GM21423 (cell line): ENCODE data around the gene STK25.
A peak's percentile ranks its signal among the peaks of the same experiment; 100 is the strongest.
"Not testable (repeated sequence)": the region's sequence is repeated elsewhere in the genome, so short reads cannot be mapped to it uniquely, and the experiment has no call there.

Source experiments
- ATAC-seq: cut with Tn5 transposase; IDR thresholded peaks from one replicate; pipeline ENCODE4 v1.9.1; 2021; ENCODE audit warnings: mild to moderate bottlenecking, moderate library complexity; ENCODE audit not compliant: unreplicated experiment

Gene STK25

GRCh38 chr2:241467777-241468475 lies 40.5 kb downstream of the STK25 start:
- ATAC-seq, result no peak

DNA sequence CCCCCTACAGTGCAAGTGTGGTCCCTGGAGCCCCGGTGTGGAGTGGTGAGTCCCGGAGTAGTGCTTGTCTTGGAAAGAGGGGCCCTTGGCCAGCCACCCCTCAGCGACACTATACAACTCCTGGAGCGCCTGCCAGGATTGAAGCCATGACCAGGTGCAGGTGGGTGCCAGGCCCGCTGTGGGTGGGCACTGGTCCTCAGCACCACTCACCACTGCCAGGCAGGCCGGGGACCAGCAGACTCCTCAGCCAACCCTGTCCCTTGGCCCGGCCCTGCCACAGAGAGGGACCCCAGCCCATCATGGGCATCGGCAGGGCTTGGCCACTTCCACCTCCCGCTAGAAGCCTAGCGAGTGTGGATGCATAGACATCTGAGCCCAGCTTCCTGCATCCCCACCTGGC lies 42.2 kb downstream of the STK25 start:
- no peak for ATAC-seq

- ATAC-seq, result no peak
These were observed 42.8 kb downstream of the STK25 start for GRCh38 chr2:241465543-241465942.

DNA sequence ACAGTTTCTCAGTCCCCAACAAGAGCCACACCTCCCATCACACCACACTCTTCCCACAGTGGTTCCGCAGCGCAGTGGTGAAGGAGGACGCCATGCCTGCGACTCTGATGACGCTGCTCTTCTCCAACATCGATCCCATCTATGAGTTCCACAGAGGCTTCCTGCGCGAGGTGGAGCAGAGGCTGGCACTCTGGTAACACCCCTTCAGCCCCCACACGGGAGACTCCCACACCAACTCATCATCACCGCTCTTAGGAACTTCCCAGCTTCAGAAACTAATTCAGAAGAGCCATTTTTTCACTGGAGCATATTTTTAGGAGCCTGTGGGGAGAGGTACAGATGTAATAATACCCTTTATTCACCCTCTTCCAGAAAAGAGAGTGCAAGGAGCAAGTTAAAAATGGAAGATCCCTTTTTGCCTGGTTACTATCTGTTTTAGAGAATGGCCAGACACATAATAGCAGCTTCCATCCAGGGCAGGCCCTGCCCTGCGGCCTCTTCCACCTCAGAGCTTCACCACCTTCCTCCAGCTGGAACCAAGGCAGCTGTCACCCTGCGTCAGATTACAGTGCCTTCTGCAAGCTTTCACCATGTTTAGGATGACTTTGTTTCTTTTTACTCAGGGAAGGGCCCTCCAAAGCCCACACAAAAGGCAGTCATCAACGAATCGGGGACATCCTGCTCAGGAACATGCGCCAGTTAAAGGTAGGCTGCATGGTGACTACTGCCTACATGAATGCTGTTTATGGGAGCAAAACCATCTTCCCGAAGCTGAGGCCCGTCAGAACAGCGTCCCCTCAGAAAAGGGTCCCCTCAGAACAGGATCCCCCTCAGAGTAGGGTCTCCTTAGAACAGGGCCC lies 44.9 kb downstream of the STK25 start:
- no peak for ATAC-seq

GRCh38 chr2:241461693-241462677 lies 46.4 kb downstream of the STK25 start:
- ATAC-seq, result no peak

DNA sequence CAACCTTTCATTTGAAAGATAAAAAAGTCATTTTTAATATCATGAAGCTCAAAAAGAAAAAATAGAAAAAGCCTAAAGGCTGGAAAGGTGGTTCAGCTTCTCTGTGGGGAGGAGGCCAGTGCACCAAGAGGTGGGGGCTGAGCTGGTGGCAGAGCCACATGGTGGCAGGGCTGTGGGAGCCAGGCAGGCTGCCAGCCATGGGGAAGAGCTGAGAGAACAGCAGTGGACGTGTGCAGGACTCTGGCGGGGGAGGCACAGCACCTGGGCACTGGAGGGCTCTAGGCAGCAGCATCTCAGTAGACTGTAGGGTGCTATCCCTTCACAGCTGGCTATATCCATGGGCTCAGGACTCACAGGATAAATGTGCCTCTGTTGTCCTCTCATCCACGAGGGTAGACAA lies 47.8 kb downstream of the STK25 start:
- ATAC-seq, result no peak

DNA sequence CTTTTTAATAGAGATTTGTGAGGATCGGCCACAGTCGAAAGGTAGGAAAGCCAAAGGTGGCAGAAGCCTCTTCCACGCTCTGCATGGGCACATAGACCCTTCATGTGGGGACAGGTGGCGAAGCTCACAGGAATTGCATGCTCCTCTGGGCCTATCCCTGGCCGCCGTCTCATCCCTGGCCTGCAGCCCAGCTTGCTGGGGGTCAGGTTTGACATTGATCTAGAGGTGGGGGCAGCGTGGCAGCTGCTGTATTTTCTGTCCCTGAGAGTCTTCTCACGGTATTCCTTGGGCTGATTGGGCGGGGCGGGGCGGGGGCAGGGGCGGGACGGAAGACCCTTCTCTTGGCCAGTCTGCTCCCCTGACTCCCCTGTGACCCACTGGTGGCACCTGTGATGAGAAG lies 48.9 kb downstream of the STK25 start:
- ATAC-seq, result no peak

GRCh38 chr2:241458687-241459086 lies 49.7 kb downstream of the STK25 start:
- ATAC-seq, result no peak

GRCh38 chr2:241456546-241456945 lies 51.8 kb downstream of the STK25 start:
- no peak for ATAC-seq

- no peak for ATAC-seq
These were observed 53.4 kb downstream of the STK25 start for GRCh38 chr2:241454837-241455485.

GRCh38 chr2:241453919-241454318 lies 54.5 kb downstream of the STK25 start:
- not testable (repeated sequence) for ATAC-seq

DNA sequence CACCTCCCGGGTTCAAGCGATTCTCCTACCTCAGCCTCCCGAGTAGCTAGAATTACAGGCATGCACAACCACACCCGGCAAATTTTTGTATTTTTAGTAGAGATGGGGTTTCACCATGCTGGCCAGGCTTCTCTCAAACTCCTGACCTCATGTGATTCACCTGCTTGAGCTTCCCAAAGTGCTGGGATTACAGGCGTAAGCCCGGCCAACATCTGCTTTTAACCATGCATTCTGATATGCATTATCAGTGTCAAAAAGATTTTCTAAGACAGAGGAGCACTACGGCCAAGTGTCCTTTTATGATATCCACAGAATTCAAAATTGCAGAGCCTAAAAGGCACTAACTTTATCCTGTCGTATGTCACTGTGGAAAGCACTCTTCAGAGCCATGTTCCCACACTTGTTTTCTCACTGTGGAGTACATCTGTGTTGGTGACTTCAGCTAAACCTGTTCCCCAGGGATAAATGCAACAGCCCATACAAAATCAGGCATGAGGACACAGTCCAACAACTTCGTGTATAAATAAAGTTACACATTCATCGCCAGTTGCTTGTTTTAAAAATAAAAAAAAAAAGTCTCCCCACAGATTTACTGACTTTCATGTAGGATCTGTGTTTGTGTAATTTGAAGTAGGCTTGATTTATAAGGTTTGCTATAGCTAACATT lies 56.4 kb downstream of the STK25 start:
- no peak for ATAC-seq

DNA sequence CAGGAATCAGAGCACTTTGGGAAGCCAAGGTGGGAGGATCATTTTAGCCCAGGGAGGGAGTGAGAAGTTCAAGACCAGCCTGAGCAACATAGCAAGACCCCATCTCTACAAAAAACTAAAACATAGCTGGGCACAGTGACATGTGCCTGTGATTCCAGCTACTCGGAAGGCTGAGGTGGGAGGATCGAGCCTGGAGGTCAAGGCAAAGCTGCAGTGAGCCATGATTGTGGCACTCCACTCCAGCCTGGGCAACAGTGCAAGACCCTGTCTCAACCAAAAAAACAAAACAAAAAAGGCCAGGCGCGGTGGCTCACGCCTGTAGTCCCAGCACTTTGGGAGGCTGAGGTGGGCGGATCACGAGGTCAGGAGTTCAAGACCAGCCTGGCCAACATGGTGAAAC lies 58.3 kb downstream of the STK25 start:
- not testable (repeated sequence) for ATAC-seq

DNA sequence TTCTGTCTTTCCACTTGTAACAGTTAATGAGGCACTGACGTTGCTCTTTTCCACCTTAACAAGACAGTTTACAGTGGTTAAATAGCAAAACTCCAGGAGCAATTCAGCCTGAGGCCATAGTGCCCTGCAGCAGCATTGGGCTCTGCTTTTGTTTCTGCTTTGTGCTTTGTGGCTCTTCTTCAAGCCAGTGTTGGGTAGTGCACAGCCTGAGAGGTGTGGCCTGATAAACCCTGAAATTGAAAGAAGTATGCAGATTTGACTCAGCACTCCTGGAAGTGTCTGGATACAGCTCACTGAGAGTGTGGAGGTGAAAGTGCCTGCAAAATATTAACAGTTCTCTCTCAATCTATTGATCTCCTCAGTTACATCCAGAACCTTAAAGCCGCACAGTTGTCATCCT lies 63.0 kb downstream of the STK25 start:
- ATAC-seq, result peak; percentile 54

DNA sequence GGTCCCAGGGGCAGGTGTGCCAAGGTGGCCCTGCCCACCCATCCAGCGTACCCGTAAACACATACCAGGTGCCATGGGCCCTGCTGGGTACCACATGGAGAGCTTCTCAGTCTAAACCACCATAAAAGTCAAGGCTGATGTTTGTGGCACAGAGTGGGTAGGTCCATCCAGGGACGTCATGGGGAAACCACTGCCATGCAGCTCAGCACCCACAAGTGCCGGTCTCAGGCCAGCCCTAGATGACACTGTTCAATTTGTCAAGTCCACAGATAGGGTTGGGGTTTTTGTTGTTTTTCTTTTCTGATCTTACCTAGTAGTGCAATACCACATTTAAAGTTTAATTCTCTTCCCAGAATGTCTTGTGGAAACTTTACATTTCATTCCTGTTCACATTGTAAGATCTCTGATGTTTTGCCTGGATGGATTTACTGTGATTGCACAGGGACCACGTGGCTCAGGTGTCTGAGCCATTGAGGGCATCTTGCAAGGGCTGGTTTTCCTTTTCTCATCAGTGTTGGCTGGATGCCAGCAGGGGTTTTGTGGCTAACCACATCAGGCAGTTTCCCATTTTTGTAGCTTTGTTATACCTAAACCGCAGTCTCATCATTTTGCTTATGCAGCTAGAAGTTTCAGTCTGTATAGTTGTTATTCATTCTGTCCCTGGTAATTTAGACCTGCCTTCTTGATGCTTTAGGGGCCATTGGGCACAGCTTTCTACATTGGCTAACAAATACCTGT lies 64.7 kb downstream of the STK25 start:
- ATAC-seq, result peak; percentile 49
